D721Med (cell line): ENCODE measurements around the gene SURF2.
"Not testable (repeated sequence)": the region's sequence is repeated elsewhere in the genome, so short reads cannot be mapped to it uniquely, and the experiment has no call there.

Experiments
- DNase-seq: peaks from one replicate; pipeline ENCODE4 v3.0.0; 2011; ENCODE audit warnings: low spot score; ENCODE audit not compliant: insufficient read length
- FAIRE-seq: peaks from 2 replicates; lab custom pipeline; 2011; peaks lifted over from hg19 to GRCh38; lab: Jason Lieb, UNC
- CTCF ChIP-seq: IDR thresholded peaks from 2 replicates; pipeline ENCODE4 v1.5.1; 2012; ENCODE audit warnings: mild to moderate bottlenecking, control low read depth; ENCODE audit not compliant: insufficient read depth; ENCODE audit errors: missing control alignments

The SURF2 gene

GRCh38 chr9:133387680-133388079 is 31.3 kb downstream of the SURF2 start:
- FAIRE-seq (no peak), DNase-seq (no peak)
- no peak for TF ChIP-seq CTCF

- FAIRE-seq (no peak), DNase-seq (no peak)
- no peak for TF ChIP-seq CTCF
These were observed 32.7 kb downstream of the SURF2 start for GRCh38 chr9:133389025-133389557.

GRCh38 chr9:133389562-133389961 is 33.2 kb downstream of the SURF2 start:
- FAIRE-seq (no peak), DNase-seq (no peak)
- no peak for TF ChIP-seq CTCF

GRCh38 chr9:133390713-133391112 is 34.4 kb downstream of the SURF2 start:
- no peak for TF ChIP-seq CTCF
- DNase-seq (no peak), FAIRE-seq (no peak)

GRCh38 chr9:133391449-133391848 is 35.1 kb downstream of the SURF2 start:
- DNase-seq, FAIRE-seq: not testable (repeated sequence)

GRCh38 chr9:133392308-133392707 is 36.0 kb downstream of the SURF2 start:
- FAIRE-seq, DNase-seq: not testable (repeated sequence)

GRCh38 chr9:133393399-133393798 is 37.0 kb downstream of the SURF2 start:
- DNase-seq (peak; percentile 3), FAIRE-seq (no peak)
- TF ChIP-seq CTCF: no peak

- peak; percentile 6 for DNase-seq
- FAIRE-seq: no peak
- TF ChIP-seq CTCF: no peak
These were observed 38.4 kb downstream of the SURF2 start for GRCh38 chr9:133394687-133395271.
